Measurements from ENCODE around the gene C12orf57. TPM values are rescaled to one million over a fixed set of nuclear protein-coding genes. Genes with fewer than 3 reads are reported as not detected.

The C12orf57 gene
- polyA plus RNA-seq, 1 experiment: 359 TPM

GRCh38 chr12:6936636-6937480 lies 7.0 kb upstream of the C12orf57 start:
- ChIA-PET CTCF (interaction anchor here (0.7 to 3.6 kb wide), 3 partner anchors 11 to 82 kb away, joined by 3 to 33 read pairs (median 4); no protein-coding TSS in a partner anchor), POLR2A (interaction anchor here (0.7 to 3.2 kb wide), 6 partner anchors 11 to 143 kb away, joined by 3 to 21 read pairs (median 4); partner anchors contain the start of gene SPSB2)
- H3K9me3 ChIP-seq (ENCODE audit: control insufficient read depth, insufficient read depth, low read length): no peaks in the 10 kb centered on the region; the same call in 1 of the 2 replicates
- H3K27me3 ChIP-seq (ENCODE audit: control insufficient read depth, insufficient read depth, low read length): no peaks in the 10 kb centered on the region
- H3K27ac ChIP-seq (ENCODE audit: low read depth, low read length): peak overlapping the region; percentile 31
- peak overlapping the region; percentile 61 for H3K4me3 ChIP-seq (ENCODE audit: low read depth, low read length)
- TF ChIP-seq CTCF (IDR thresholded peaks at IDR 0.05; ENCODE audit: low read depth, low read length): no peak
- no peak for DNase-seq (ENCODE audit: low read depth, low spot score)

GRCh38 chr12:6937481-6938352 lies 6.1 kb upstream of the C12orf57 start:
- ChIA-PET POLR2A (interaction anchor here (0.6 to 3.2 kb wide), 8 partner anchors 9 to 142 kb away, joined by 3 to 21 read pairs (median 7); partner anchors contain the start of genes ATN1 and SPSB2), CTCF (interaction anchor here (0.7 to 3.6 kb wide), 6 partner anchors 9 to 83 kb away, joined by 3 to 33 read pairs (median 6); no protein-coding TSS in a partner anchor)
- H3K27ac ChIP-seq (ENCODE audit: low read depth, low read length): peak overlapping the region; percentile 61
- no peaks in the 10 kb centered on the region for H3K27me3 ChIP-seq (ENCODE audit: control insufficient read depth, insufficient read depth, low read length)
- no peaks in the 10 kb centered on the region; the same call in 1 of the 2 replicates for H3K9me3 ChIP-seq (ENCODE audit: control insufficient read depth, insufficient read depth, low read length)
- peak; percentile 93 for TF ChIP-seq CTCF (IDR thresholded peaks at IDR 0.05; ENCODE audit: low read depth, low read length)
- peak overlapping the region; percentile 61 for H3K4me3 ChIP-seq (ENCODE audit: low read depth, low read length)
- peak; percentile 84 for DNase-seq (ENCODE audit: low read depth, low spot score)

- Histone ChIP-seq H3K27me3 (ENCODE audit: control insufficient read depth, insufficient read depth, low read length) (no peaks in the 10 kb centered on the region), H3K27ac (ENCODE audit: low read depth, low read length) (peak overlapping the region; percentile 21), H3K9me3 (ENCODE audit: control insufficient read depth, insufficient read depth, low read length) (no peaks in the 10 kb centered on the region; the same call in 1 of the 2 replicates), H3K4me3 (ENCODE audit: low read depth, low read length) (peak overlapping the region; percentile 61)
- no peak for TF ChIP-seq CTCF (IDR thresholded peaks at IDR 0.05; ENCODE audit: low read depth, low read length)
- DNase-seq (ENCODE audit: low read depth, low spot score): no peak
- ChIA-PET CTCF (interaction anchor here (1.1 to 3.6 kb wide), 8 partner anchors 10 to 70 kb away, joined by 3 to 33 read pairs (median 6); partner anchors contain the start of gene SPSB2), POLR2A (interaction anchor here (0.6 to 3.2 kb wide), 6 partner anchors 10 to 69 kb away, joined by 4 to 21 read pairs (median 7); partner anchors contain the start of genes ATN1 and SPSB2)
These were observed 5.2 kb upstream of the C12orf57 start for GRCh38 chr12:6938353-6939190.

- no peak for TF ChIP-seq CTCF (IDR thresholded peaks at IDR 0.05; ENCODE audit: low read depth, low read length)
- Histone ChIP-seq H3K9me3 (ENCODE audit: control insufficient read depth, insufficient read depth, low read length) (no peaks in the 10 kb centered on the region; the same call in 1 of the 2 replicates), H3K4me3 (ENCODE audit: low read depth, low read length) (no peak overlapping the region), H3K27me3 (ENCODE audit: control insufficient read depth, insufficient read depth, low read length) (no peaks in the 10 kb centered on the region), H3K27ac (ENCODE audit: low read depth, low read length) (peak overlapping the region; percentile 21)
- DNase-seq (ENCODE audit: low read depth, low spot score): no peak
- CTCF ChIA-PET: interaction anchor here (1.1 to 3.6 kb wide), 6 partner anchors 14 to 70 kb away, joined by 4 to 33 read pairs (median 6); partner anchors contain the start of gene SPSB2
- POLR2A ChIA-PET: interaction anchor here (3.2 kb wide), 1 partner anchor 13 kb away, joined by 21 read pairs; no protein-coding TSS in a partner anchor
These were observed 4.7 kb upstream of the C12orf57 start for GRCh38 chr12:6939191-6939540.
